ENCODE results near the gene KRI1. TPM values are rescaled to one million over a fixed set of nuclear protein-coding genes. Genes with fewer than 3 reads are reported as not detected.

Gene KRI1
- total RNA-seq, 1 donor = 5.4 TPM

DNA sequence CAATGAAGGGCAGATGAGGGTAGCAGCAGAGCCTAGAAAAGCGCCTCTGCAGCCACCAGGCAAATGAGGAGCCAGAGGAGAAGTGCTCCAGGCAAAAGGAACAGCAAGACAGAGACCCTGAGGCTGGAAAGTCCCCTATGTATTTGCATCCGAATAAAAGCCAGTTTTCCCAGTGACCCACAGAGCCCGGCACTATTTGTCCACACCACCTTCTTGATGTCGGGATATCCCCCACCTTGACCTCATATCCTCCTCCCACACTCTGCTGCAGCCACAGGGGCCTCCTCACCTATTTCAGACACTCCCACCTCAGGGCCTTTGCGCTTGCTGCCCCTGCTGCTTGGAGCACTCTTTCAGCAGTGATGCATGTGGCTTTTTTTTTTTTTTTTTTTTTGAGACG is 15.5 kb downstream of the KRI1 start:
- Histone ChIP-seq H3K4me3 (ENCODE audit: insufficient read depth, low read length) (no peak overlapping the region), H4K20me1 (ENCODE audit: insufficient read depth, low read length) (peaks cover under 1% of the 10 kb centered on the region), H2AFZ (ENCODE audit: low read length) (no peak overlapping the region), H3K4me2 (ENCODE audit: insufficient read depth, low read length) (no peak overlapping the region), H3K27ac (ENCODE audit: low read depth, low read length) (no peak overlapping the region), H3K36me3 (ENCODE audit: insufficient read depth, low read length) (peaks cover 32% of the 10 kb centered on the region), H3K27me3 (ENCODE audit: insufficient read depth, low read length) (no peaks in the 10 kb centered on the region), H3K4me1 (ENCODE audit: insufficient read depth, low read length) (no peaks in the 10 kb centered on the region), H3K79me2 (ENCODE audit: insufficient read depth, low read length) (peaks cover 10% of the 10 kb centered on the region), H3K9me3 (ENCODE audit: low read depth, low read length) (no peaks in the 10 kb centered on the region)
- TF ChIP-seq, protein P1, sequence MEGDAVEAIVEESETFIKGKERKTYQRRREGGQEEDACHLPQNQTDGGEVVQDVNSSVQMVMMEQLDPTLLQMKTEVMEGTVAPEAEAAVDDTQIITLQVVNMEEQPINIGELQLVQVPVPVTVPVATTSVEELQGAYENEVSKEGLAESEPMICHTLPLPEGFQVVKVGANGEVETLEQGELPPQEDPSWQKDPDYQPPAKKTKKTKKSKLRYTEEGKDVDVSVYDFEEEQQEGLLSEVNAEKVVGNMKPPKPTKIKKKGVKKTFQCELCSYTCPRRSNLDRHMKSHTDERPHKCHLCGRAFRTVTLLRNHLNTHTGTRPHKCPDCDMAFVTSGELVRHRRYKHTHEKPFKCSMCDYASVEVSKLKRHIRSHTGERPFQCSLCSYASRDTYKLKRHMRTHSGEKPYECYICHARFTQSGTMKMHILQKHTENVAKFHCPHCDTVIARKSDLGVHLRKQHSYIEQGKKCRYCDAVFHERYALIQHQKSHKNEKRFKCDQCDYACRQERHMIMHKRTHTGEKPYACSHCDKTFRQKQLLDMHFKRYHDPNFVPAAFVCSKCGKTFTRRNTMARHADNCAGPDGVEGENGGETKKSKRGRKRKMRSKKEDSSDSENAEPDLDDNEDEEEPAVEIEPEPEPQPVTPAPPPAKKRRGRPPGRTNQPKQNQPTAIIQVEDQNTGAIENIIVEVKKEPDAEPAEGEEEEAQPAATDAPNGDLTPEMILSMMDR (IDR thresholded peaks at IDR 0.05; ENCODE audit: extremely low read depth, low read depth, low read length) = no peak
- peak; percentile 66 for DNase-seq (ENCODE audit: insufficient read length, low spot score, missing footprints)

DNA sequence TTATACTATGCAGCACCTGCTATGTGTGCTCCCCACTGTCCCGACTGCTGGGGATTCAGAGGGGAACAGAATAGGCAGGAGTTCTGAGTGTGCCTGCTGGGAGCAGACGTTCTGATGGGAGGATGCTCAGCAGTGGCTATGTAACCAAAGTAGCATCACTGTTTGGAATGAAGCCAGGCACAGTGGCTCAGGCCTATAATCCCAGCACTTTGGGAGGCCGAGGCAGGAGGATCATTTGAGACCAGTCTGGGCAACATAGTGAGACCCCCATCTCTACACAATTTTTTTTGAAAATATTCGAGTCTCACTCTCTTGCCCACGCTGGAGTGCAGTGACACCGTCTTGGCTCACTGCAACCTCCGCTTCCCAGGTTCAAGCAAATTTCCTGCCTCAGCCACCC is 16.1 kb downstream of the KRI1 start:
- H3K36me3 ChIP-seq (ENCODE audit: insufficient read depth, low read length) = peaks cover 32% of the 10 kb centered on the region

DNA sequence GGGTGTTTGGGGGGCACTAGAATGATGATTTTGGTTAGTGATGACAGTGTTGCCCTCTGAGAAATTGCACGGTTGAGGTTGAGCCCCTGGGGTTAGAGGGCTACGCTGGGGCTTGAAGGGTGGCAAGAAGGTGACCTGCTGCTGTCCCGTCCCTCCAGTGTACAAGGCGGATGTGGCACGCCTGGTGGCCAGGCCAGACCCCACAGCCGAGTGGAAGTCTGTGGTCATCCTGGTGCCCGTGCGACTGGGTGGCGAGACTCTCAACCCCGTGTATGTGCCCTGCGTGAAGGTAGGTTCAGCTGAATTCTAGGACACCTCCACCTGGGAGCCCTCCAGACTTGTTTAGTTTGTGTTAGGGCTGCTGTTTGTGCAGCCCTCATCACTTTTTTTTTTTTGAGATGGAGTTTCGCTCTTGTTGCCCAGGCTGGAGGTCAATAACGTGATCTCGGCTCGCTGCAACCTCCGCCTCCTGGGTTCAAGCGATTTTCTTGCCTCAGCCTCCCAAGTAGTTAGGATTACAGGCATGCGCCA is 17.0 kb downstream of the KRI1 start:
- H3K9me3 ChIP-seq (ENCODE audit: low read depth, low read length) = no peaks in the 10 kb centered on the region
- H3K27ac ChIP-seq (ENCODE audit: low read depth, low read length) = no peak overlapping the region
- peaks cover 8% of the 10 kb centered on the region for H3K4me1 ChIP-seq (ENCODE audit: insufficient read depth, low read length)
- peaks cover 4% of the 10 kb centered on the region for H4K20me1 ChIP-seq (ENCODE audit: insufficient read depth, low read length)
- no peaks in the 10 kb centered on the region for H3K27me3 ChIP-seq (ENCODE audit: insufficient read depth, low read length)
- peaks cover 23% of the 10 kb centered on the region for H3K79me2 ChIP-seq (ENCODE audit: insufficient read depth, low read length)
- TF ChIP-seq, protein P1 (IDR thresholded peaks at IDR 0.05; ENCODE audit: extremely low read depth, low read depth, low read length) = no peak
- H3K36me3 ChIP-seq (ENCODE audit: insufficient read depth, low read length) = peaks cover 25% of the 10 kb centered on the region
- no peak overlapping the region for H2AFZ ChIP-seq (ENCODE audit: low read length)
- no peak for DNase-seq (ENCODE audit: insufficient read length, low spot score, missing footprints)
- H3K4me2 ChIP-seq (ENCODE audit: insufficient read depth, low read length) = no peak overlapping the region
- no peak overlapping the region for H3K4me3 ChIP-seq (ENCODE audit: insufficient read depth, low read length)

More for the DNA sequence above, 16.1 kb downstream of the KRI1 start:
- peaks cover 14% of the 10 kb centered on the region for H3K79me2 ChIP-seq (ENCODE audit: insufficient read depth, low read length)
- peaks cover 4% of the 10 kb centered on the region for H3K4me1 ChIP-seq (ENCODE audit: insufficient read depth, low read length)
- H3K4me3 ChIP-seq (ENCODE audit: insufficient read depth, low read length) = no peak overlapping the region
- peak; percentile 74 for DNase-seq (ENCODE audit: insufficient read length, low spot score, missing footprints)
- H3K9me3 ChIP-seq (ENCODE audit: low read depth, low read length) = no peaks in the 10 kb centered on the region
- no peaks in the 10 kb centered on the region for H4K20me1 ChIP-seq (ENCODE audit: insufficient read depth, low read length)
- H3K27ac ChIP-seq (ENCODE audit: low read depth, low read length) = no peak overlapping the region
- TF ChIP-seq, protein P1 (IDR thresholded peaks at IDR 0.05; ENCODE audit: extremely low read depth, low read depth, low read length) = no peak
- no peaks in the 10 kb centered on the region for H3K27me3 ChIP-seq (ENCODE audit: insufficient read depth, low read length)
- H2AFZ ChIP-seq (ENCODE audit: low read length) = no peak overlapping the region
- no peak overlapping the region for H3K4me2 ChIP-seq (ENCODE audit: insufficient read depth, low read length)

DNA sequence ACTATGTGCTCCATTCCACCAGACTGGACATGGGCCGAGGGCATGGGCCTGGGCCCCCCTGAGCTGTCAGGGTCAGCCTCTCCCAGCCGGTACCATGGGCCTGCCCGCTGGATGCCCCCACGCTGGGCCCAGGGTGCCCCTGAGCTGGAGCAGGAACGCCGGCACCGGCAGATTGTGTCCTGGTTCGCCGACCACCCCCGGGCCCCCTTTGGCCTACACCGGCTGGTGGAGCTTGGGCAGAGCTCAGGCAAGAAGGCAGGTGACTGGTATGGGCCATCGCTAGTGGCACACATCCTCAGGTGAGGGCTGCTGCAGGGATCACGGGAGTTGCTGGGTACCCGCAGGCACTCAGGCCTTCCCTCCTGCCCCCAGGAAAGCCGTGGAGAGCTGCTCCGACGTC is 19.0 kb downstream of the KRI1 start:
- TF ChIP-seq, protein P1 (IDR thresholded peaks at IDR 0.05; ENCODE audit: extremely low read depth, low read depth, low read length) = no peak
- Histone ChIP-seq H3K9me3 (ENCODE audit: low read depth, low read length) (no peaks in the 10 kb centered on the region), H4K20me1 (ENCODE audit: insufficient read depth, low read length) (peaks cover 4% of the 10 kb centered on the region), H3K4me1 (ENCODE audit: insufficient read depth, low read length) (peaks cover 8% of the 10 kb centered on the region), H3K36me3 (ENCODE audit: insufficient read depth, low read length) (peaks cover 8% of the 10 kb centered on the region), H3K27me3 (ENCODE audit: insufficient read depth, low read length) (no peaks in the 10 kb centered on the region), H2AFZ (ENCODE audit: low read length) (no peak overlapping the region), H3K79me2 (ENCODE audit: insufficient read depth, low read length) (peaks cover 24% of the 10 kb centered on the region), H3K27ac (ENCODE audit: low read depth, low read length) (no peak overlapping the region), H3K4me3 (ENCODE audit: insufficient read depth, low read length) (no peak overlapping the region), H3K4me2 (ENCODE audit: insufficient read depth, low read length) (no peak overlapping the region)
- DNase-seq (ENCODE audit: insufficient read length, low spot score, missing footprints) = peak; percentile 37

All from osteoblast (primary cell).